ENCODE results near the gene IDH3G. TPM values are rescaled to one million over a fixed set of nuclear protein-coding genes. Genes with fewer than 3 reads are reported as not detected.

IDH3G gene
- total RNA-seq, 1 experiment from 2014 or later = 89.4 TPM

- ATAC-seq = peak; percentile 4; the same call in 1 of the 2 replicates
- H3K9me3 ChIP-seq (ENCODE audit: control insufficient read depth, insufficient read depth, low read depth, low read length) = no peaks in the 10 kb centered on the region
- POLR2A ChIA-PET = no interaction called here
- peak overlapping the region; percentile 14 to 55; a peak in 2 of 4 replicates for H3K4me3 ChIP-seq (ENCODE audit: low read depth in 2 of 2, low read length in 2 of 2)
- peaks cover 10% of the 10 kb centered on the region; the same call in 1 of the 2 replicates for H3K4me1 ChIP-seq (ENCODE audit: control insufficient read depth, insufficient read depth, low read length)
- H3K36me3 ChIP-seq (ENCODE audit: control insufficient read depth, insufficient read depth, low read length) = no peaks in the 10 kb centered on the region
- H3K27me3 ChIP-seq (ENCODE audit: control insufficient read depth, insufficient read depth, low read length) = no peaks in the 10 kb centered on the region
- in situ Hi-C loops (cut with HindIII; ENCODE audit: low pct_unique_long_range_greater_than_20kb, low sequenced_read_pairs) (no loop called here), intact Hi-C loops (cut with micrococcal nuclease; ENCODE audit: unreplicated experiment) (no loop called here)
- no peak for TF ChIP-seq TCF7L2 (IDR thresholded peaks at IDR 0.05; ENCODE audit: low read depth, low read length)
- TF ChIP-seq SIN3A (IDR thresholded peaks at IDR 0.05; ENCODE audit: borderline replicate concordance, insufficient read depth, low read depth, low read length) = no peak
- TF ChIP-seq CTCF (IDR thresholded peaks at IDR 0.05) = no peak
- TF ChIP-seq, protein P1, sequence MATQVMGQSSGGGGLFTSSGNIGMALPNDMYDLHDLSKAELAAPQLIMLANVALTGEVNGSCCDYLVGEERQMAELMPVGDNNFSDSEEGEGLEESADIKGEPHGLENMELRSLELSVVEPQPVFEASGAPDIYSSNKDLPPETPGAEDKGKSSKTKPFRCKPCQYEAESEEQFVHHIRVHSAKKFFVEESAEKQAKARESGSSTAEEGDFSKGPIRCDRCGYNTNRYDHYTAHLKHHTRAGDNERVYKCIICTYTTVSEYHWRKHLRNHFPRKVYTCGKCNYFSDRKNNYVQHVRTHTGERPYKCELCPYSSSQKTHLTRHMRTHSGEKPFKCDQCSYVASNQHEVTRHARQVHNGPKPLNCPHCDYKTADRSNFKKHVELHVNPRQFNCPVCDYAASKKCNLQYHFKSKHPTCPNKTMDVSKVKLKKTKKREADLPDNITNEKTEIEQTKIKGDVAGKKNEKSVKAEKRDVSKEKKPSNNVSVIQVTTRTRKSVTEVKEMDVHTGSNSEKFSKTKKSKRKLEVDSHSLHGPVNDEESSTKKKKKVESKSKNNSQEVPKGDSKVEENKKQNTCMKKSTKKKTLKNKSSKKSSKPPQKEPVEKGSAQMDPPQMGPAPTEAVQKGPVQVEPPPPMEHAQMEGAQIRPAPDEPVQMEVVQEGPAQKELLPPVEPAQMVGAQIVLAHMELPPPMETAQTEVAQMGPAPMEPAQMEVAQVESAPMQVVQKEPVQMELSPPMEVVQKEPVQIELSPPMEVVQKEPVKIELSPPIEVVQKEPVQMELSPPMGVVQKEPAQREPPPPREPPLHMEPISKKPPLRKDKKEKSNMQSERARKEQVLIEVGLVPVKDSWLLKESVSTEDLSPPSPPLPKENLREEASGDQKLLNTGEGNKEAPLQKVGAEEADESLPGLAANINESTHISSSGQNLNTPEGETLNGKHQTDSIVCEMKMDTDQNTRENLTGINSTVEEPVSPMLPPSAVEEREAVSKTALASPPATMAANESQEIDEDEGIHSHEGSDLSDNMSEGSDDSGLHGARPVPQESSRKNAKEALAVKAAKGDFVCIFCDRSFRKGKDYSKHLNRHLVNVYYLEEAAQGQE (IDR thresholded peaks at IDR 0.05; ENCODE audit: insufficient read depth in 1 of 2, low read depth in 2 of 2, low read length in 1 of 2) = no peak
- no peak for TF ChIP-seq POLR2AphosphoS5 (IDR thresholded peaks at IDR 0.05; ENCODE audit: low read depth, low read length)
- BruUV-seq (replicated peaks) = no TSS peak
- CTCF ChIA-PET = no interaction called here
- DNase-seq (ENCODE audit: low read depth, low spot score) = no peak
- H3K27ac ChIP-seq (ENCODE audit: low read length) = no peak overlapping the region
Observed at GRCh38 chrX:153830640-153831428, 36.7 kb upstream of the IDH3G start.

DNA sequence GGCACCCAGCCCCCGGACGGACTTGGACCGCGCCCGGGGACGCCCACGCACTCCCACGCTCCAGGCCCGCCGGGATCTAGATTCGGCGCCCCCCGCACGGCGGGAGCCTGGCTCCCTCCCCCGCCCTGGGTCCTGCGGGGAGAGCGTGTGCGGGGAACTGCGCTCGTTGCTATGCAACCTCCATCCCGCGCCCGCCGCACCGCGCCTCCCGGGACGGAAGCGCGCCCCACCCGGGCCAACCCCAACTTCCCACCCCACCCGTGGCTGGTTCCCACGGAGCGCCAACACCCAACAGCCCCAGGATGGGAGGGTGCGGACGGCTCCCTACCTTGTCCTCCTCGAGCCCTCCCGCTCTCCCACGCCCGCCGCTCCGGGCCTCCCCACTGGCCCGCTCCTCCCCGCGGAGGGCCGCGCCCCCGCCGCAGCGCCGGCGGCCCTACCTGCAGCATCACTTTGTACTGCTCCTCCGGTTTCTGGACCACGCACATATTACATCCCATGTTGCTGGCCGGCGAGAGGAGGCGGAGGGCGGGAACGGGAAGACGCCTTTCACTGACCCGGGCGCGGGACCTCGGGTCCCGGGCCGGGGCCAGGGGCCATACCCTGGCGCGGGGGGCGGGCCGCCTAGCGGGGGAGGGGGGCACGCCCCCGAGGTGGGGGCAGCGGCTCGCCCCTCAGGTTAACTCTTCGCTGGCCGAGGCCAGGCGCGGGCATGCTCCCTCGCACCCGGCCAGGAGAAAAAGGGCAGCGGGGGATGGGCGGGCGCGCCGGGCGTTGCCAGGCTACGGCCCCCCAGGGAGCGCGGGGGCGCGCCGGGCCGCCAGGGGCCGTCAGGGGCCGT lies 35.8 kb upstream of the IDH3G start, which contains the start of gene PDZD4:
Gene PDZD4, minus strand, starts transcription at position 746 of the 841 bp plus-strand sequence. Its CDS starts 246 bp downstream, at position 500.
- ATAC-seq (peak; percentile 46), DNase-seq (ENCODE audit: low read depth, low spot score) (no peak)
- TF ChIP-seq CTCF (IDR thresholded peaks at IDR 0.05) = no peak
- TF ChIP-seq POLR2AphosphoS5 (IDR thresholded peaks at IDR 0.05; ENCODE audit: low read depth, low read length) = no peak
- no peak for TF ChIP-seq SIN3A (IDR thresholded peaks at IDR 0.05; ENCODE audit: borderline replicate concordance, insufficient read depth, low read depth, low read length)
- TF ChIP-seq, protein P1 (IDR thresholded peaks at IDR 0.05; ENCODE audit: insufficient read depth in 1 of 2, low read depth in 2 of 2, low read length in 1 of 2) = no peak
- TF ChIP-seq TCF7L2 (IDR thresholded peaks at IDR 0.05; ENCODE audit: low read depth, low read length) = no peak
- no peaks in the 10 kb centered on the region for H3K36me3 ChIP-seq (ENCODE audit: control insufficient read depth, insufficient read depth, low read length)
- no TSS peak for BruUV-seq (replicated peaks)
- in situ Hi-C loops (cut with HindIII; ENCODE audit: low pct_unique_long_range_greater_than_20kb, low sequenced_read_pairs) (no loop called here), intact Hi-C loops (cut with micrococcal nuclease; ENCODE audit: unreplicated experiment) (no loop called here)
- CTCF ChIA-PET = no interaction called here
- peak within 1 kb of the TSS; percentile 59 for H3K27ac ChIP-seq (ENCODE audit: low read length)
- no peaks in the 10 kb centered on the region for H3K9me3 ChIP-seq (ENCODE audit: control insufficient read depth, insufficient read depth, low read depth, low read length)
- peaks cover 10% of the 10 kb centered on the region; the same call in 1 of the 2 replicates for H3K4me1 ChIP-seq (ENCODE audit: control insufficient read depth, insufficient read depth, low read length)
- peak within 1 kb of the TSS; percentile 55 to 67 for H3K4me3 ChIP-seq (ENCODE audit: low read depth in 2 of 2, low read length in 2 of 2)
- POLR2A ChIA-PET = no interaction called here
- no peaks in the 10 kb centered on the region for H3K27me3 ChIP-seq (ENCODE audit: control insufficient read depth, insufficient read depth, low read length)
